Heart left ventricle (tissue), 16 donors: Measurements from ENCODE around the gene PANX3. TPM values are rescaled to one million over a fixed set of nuclear protein-coding genes. Genes with fewer than 3 reads are reported as not detected.

Experiments used
- ATAC-seq, 4 donors: fragments of 200-7000 bp; cut with Tn5 transposase; one replicate each; pipeline ENCODE4 v1.9.1; 2020 to 2022; ENCODE audit warnings: moderate library complexity in 4 of 4, mild to moderate bottlenecking in 3 of 4, moderate number of reproducible peaks in 1 of 4
- DNase-seq, 5 donors: peaks; one replicate each; pipeline ENCODE4 v3.0.0-alpha.2; 2020
- H3K27ac ChIP-seq, 12 donors: fragments of 200-600 bp; sonication (generic) in 4 of 12; one replicate each; pipeline versions ENCODE4 v1.5.0 to v1.8.0; 2016 to 2022; ENCODE audit warnings: mild to moderate bottlenecking in 2 of 12
- H3K27me3 ChIP-seq, 9 donors: fragments of 200-600 bp; sonication (generic) in 2 of 9; one replicate each; pipeline versions ENCODE4 v1.5.1 to v1.8.0; 2016 to 2022; ENCODE audit warnings: mild to moderate bottlenecking in 3 of 9
- H3K36me3 ChIP-seq, 9 donors: fragments of 200-600 bp; sonication (generic) in 2 of 9; one replicate each; pipeline versions ENCODE4 v1.5.0 to v1.8.0; 2018 to 2022; ENCODE audit warnings: mild to moderate bottlenecking in 2 of 9
- H3K4me1 ChIP-seq, 12 donors: fragments of 200-600 bp; sonication (generic) in 4 of 12; one replicate each; pipeline versions ENCODE4 v1.5.0 to v1.8.0; 2016 to 2022; ENCODE audit warnings: mild to moderate bottlenecking in 3 of 12
- H3K4me3 ChIP-seq, 12 donors: fragments of 200-600 bp; sonication (generic) in 4 of 12; one replicate each; pipeline versions ENCODE4 v1.5.0 to v1.8.0; 2017 to 2022; ENCODE audit warnings: mild to moderate bottlenecking in 9 of 12, moderate library complexity in 4 of 12
- H3K9me3 ChIP-seq, 12 donors: fragments of 200-600 bp; sonication (generic) in 4 of 12; one replicate each; pipeline versions ENCODE4 v1.5.0 to v1.8.0; 2016 to 2022; ENCODE audit warnings: mild to moderate bottlenecking in 1 of 12
- CTCF ChIP-seq, 12 donors: fragments of 200-600 bp; sonication (generic) in 4 of 12; IDR thresholded peaks; one replicate each; pipeline versions ENCODE4 v1.5.0 to v1.8.0; 2018 to 2022; ENCODE audit warnings: antibody characterized with exemption in 12 of 12, mild to moderate bottlenecking in 5 of 12
- POLR2A ChIP-seq, 2 donors: fragments of 450-650 bp; IDR thresholded peaks; one replicate each; pipeline ENCODE4 v1.6.1; 2017; ENCODE audit warnings: antibody characterized with exemption in 2 of 2, mild to moderate bottlenecking in 2 of 2, moderate library complexity in 2 of 2
- WGBS, 4 donors: extraction: QIAGEN DNeasy Blood & Tissue Kit in 2 of 4; methylation state at CpG; one replicate each; pipeline versions ENCODE4 v1.1.5 to v1.1.7; 2013 to 2018; 5-methylcytosine and 5-hydroxymethylcytosine counted together
- intact Hi-C, 10 donors: fragments of 100-400 bp; cut with DNase I; formaldehyde crosslinking; loops; one replicate each; pipeline versions ENCODE4 v1.11.1 to v1.14.2; 2022
- polyA plus RNA-seq, 2 donors: library from polyadenylated mRNA; stranded (reverse); fragments of 200-250 nt; gene quantifications; one replicate each; pipeline ENCODE4 v1.2.3, GENCODE V29; 2013
- total RNA-seq, 9 donors: library from RNA; depleted of rRNA in 2 of 9; stranded (reverse); fragments of >200 nt in 2 of 9; fragmentation: NEBNext Ultra II Directional in 3 of 9; extraction: Animal tissue kit (Norgen Biotek cat#: 25700) in 3 of 9; gene quantifications; one replicate each; pipeline versions ENCODE4 v1.1.0 to v1.2.4, GENCODE V29; 2016 to 2023
- donor health status: ischemic (EF 13 %, LVEDD 7.1; RV severe dilation, severe dysfunction).
- donor health status: healthy with polysubstance abuse.
- donor health status: DM: no; HTN: yes; CAD: no.
- donor health status: DM: no; HTN: no; CAD: no.
- donor health status: ischemic (EF 25% LVEDD 6.9; RV normal size, moderate dysfunction).
- donor health status: ischemic (EF 25% LVEDD 5.7; RV mildly dilated, moderate dysfunction).
- donor health status: healthy.
- donor health status: DM: yes; HTN: yes; CAD: no.
- donor health status: ischemic (EF 35%, LVEDD 5.7; RV mildly dilated, moderate dysfunction).
- donor health status: nonischemic (EF 11% LVEDD 7.7; RV severe dilation, severe dysfunction).
- donor health status: DM: yes; HTN: yes; CAD: no.
- donor health status: PGD.
- donor health status: ischemic (EF 29% LVEDD 5.4; RV normal size, mild dysfunction).
- donor health status: nonischemic (EF 23%, LVEDD 6.1; RV moderate dilation, normal function).

Gene PANX3
- total and polyA plus RNA-seq, 11 donors = not detected

- 86 to 93% (median 89%) methylated on average over 5 of the region's 5 CpGs for WGBS, 4 donors
- no peaks in the 10 kb centered on the region for H3K9me3 ChIP-seq
- DNase-seq = no peak
- no peak for TF ChIP-seq CTCF (IDR thresholded peaks at IDR 0.05)
- TF ChIP-seq POLR2A (IDR thresholded peaks at IDR 0.05) = no peak
- peaks cover 0 to 12% (median 2%) of the 10 kb centered on the region in 12 donors for H3K4me1 ChIP-seq
- no peak overlapping the region for H3K27ac ChIP-seq
- no peaks in the 10 kb centered on the region for H3K27me3 ChIP-seq
- no peak for ATAC-seq
- H3K4me3 ChIP-seq = no peak overlapping the region
- intact Hi-C loops = loop anchor here in 3 of 10 donors (5.0 kb wide), 1 partner anchor 197 kb away; no protein-coding TSS in a partner anchor
- H3K36me3 ChIP-seq = peaks cover 0 to 45% (median 39%) of the 10 kb centered on the region in 9 donors
Measured at GRCh38 chr11:124640666-124641065, 29.4 kb downstream of the PANX3 start.

- ATAC-seq (no peak), DNase-seq (no peak)
- WGBS, 4 donors = 89 to 97% (median 92%) methylated on average over 3 of the region's 3 CpGs
- Histone ChIP-seq H3K27ac (no peak overlapping the region), H3K27me3 (no peaks in the 10 kb centered on the region), H3K4me3 (no peak overlapping the region), H3K9me3 (no peaks in the 10 kb centered on the region), H3K4me1 (peaks cover 0 to 12% (median 2%) of the 10 kb centered on the region in 12 donors), H3K36me3 (peaks cover 0 to 30% (median 22%) of the 10 kb centered on the region in 9 donors)
- TF ChIP-seq POLR2A (IDR thresholded peaks at IDR 0.05) (no peak), CTCF (IDR thresholded peaks at IDR 0.05) (no peak)
- intact Hi-C loops = loop anchor here in 3 of 10 donors (5.0 kb wide), 1 partner anchor 195 kb away; no protein-coding TSS in a partner anchor
Measured at GRCh38 chr11:124642628-124643027, 31.4 kb downstream of the PANX3 start.

- ATAC-seq (no peak), DNase-seq (no peak)
- H3K4me3 ChIP-seq = no peak overlapping the region
- intact Hi-C loops = loop anchor here in 3 of 10 donors (5.0 kb wide), 1 partner anchor 194 kb away; no protein-coding TSS in a partner anchor
- 88 to 91% (median 90%) methylated on average over 10 of the region's 10 CpGs for WGBS, 4 donors
- no peaks in the 10 kb centered on the region for H3K9me3 ChIP-seq
- peaks cover 0 to 12% (median 2%) of the 10 kb centered on the region in 12 donors for H3K4me1 ChIP-seq
- H3K27ac ChIP-seq = no peak overlapping the region
- peaks cover 0 to 29% (median 20%) of the 10 kb centered on the region in 9 donors for H3K36me3 ChIP-seq
- TF ChIP-seq POLR2A (IDR thresholded peaks at IDR 0.05) (no peak), CTCF (IDR thresholded peaks at IDR 0.05) (no peak)
- H3K27me3 ChIP-seq = no peaks in the 10 kb centered on the region
Measured at GRCh38 chr11:124643042-124643604, 31.9 kb downstream of the PANX3 start.

GRCh38 chr11:124643605-124644425, 32.6 kb downstream of the PANX3 start:
- Histone ChIP-seq H3K36me3 (peaks cover 0 to 27% (median 13%) of the 10 kb centered on the region in 9 donors), H3K4me3 (no peak overlapping the region), H3K4me1 (peaks cover 0 to 12% (median 2%) of the 10 kb centered on the region in 12 donors), H3K9me3 (no peaks in the 10 kb centered on the region), H3K27me3 (no peaks in the 10 kb centered on the region), H3K27ac (no peak overlapping the region)
- WGBS, 4 donors = 29 to 44% (median 37%) methylated on average over 3 of the region's 3 CpGs
- DNase-seq (no peak), ATAC-seq (peak; percentile 15 to 75 (median 68))
- intact Hi-C loops = loop anchor here in 6 of 10 donors (1.0 to 5.0 kb wide), 3 partner anchors 193 kb away; no protein-coding TSS in a partner anchor
- TF ChIP-seq POLR2A (IDR thresholded peaks at IDR 0.05) = no peak
- TF ChIP-seq CTCF (IDR thresholded peaks at IDR 0.05) = no peak
